A549 treated with ZK216348 at 1 μM for 4 hours (cell line): Measurements from ENCODE around the gene CDCA7. TPM values are rescaled to one million over a fixed set of nuclear protein-coding genes. Genes with fewer than 3 reads are reported as not detected.

Experiments
- total RNA-seq: library from RNA; stranded (reverse); fragments of 200-300 nt; extraction: Qiagen RNA extraction; gene quantifications from 5 replicates; pipeline ENCODE4 v1.2.3, GENCODE V29; 2022; ENCODE audit warnings: low read depth

The CDCA7 gene
- 32.3 to 49.4 TPM (median 45.8 TPM) in 5 replicates for total RNA-seq

GRCh38 chr2:173354582-173355131 is at the start of gene CDCA7:
Gene CDCA7 (plus strand): TSS chr2:173354872. CDS start chr2:173354964, 92 bp downstream.

